ENCODE measurements around the gene RALGAPA2.

RALGAPA2 gene

GRCh38 chr20:20528861-20529260 lies 183.6 kb downstream of the RALGAPA2 start:
- DNase-seq: no peak

GRCh38 chr20:20527661-20528060 lies 184.8 kb downstream of the RALGAPA2 start:
- DNase-seq: no peak

GRCh38 chr20:20525756-20526155 lies 186.7 kb downstream of the RALGAPA2 start:
- no peak for DNase-seq

- no peak for DNase-seq
Measured at GRCh38 chr20:20525214-20525613, 187.2 kb downstream of the RALGAPA2 start.

GRCh38 chr20:20524756-20525155 lies 187.7 kb downstream of the RALGAPA2 start:
- DNase-seq: no peak

- no peak for DNase-seq
Measured at GRCh38 chr20:20521736-20522135, 190.7 kb downstream of the RALGAPA2 start.

- no peak for DNase-seq
Measured at GRCh38 chr20:20520776-20521175, 191.7 kb downstream of the RALGAPA2 start.

- no peak for DNase-seq
Measured at GRCh38 chr20:20519269-20519668, 193.2 kb downstream of the RALGAPA2 start.

GRCh38 chr20:20518263-20518662 lies 194.2 kb downstream of the RALGAPA2 start:
- DNase-seq: no peak

- no peak for DNase-seq
Measured at GRCh38 chr20:20517296-20517695, 195.1 kb downstream of the RALGAPA2 start.

GRCh38 chr20:20513720-20514119 lies 198.7 kb downstream of the RALGAPA2 start:
- DNase-seq: no peak

- DNase-seq: no peak
Measured at GRCh38 chr20:20505554-20505953, 206.9 kb downstream of the RALGAPA2 start.

- DNase-seq: no peak
Measured at GRCh38 chr20:20503777-20504530, 208.5 kb downstream of the RALGAPA2 start.

GRCh38 chr20:20501128-20501527 lies 211.3 kb downstream of the RALGAPA2 start:
- DNase-seq: no peak

- no peak for DNase-seq
Measured at GRCh38 chr20:20500312-20500711, 212.1 kb downstream of the RALGAPA2 start.

- no peak for DNase-seq
Measured at GRCh38 chr20:20499439-20499838, 213.0 kb downstream of the RALGAPA2 start.

- DNase-seq: no peak
Measured at GRCh38 chr20:20498076-20498861, 214.2 kb downstream of the RALGAPA2 start.

GRCh38 chr20:20497242-20497978 lies 215.0 kb downstream of the RALGAPA2 start:
- no peak for DNase-seq

- no peak for DNase-seq
Measured at GRCh38 chr20:20495729-20496503, 216.5 kb downstream of the RALGAPA2 start.

GRCh38 chr20:20493701-20494100 lies 218.7 kb downstream of the RALGAPA2 start:
- no peak for DNase-seq

GRCh38 chr20:20492521-20493332 lies 219.7 kb downstream of the RALGAPA2 start:
- DNase-seq: no peak

GRCh38 chr20:20491784-20492264 lies 220.6 kb downstream of the RALGAPA2 start:
- DNase-seq: no peak

All from SHP77 (cell line).